Loucy (cell line): ENCODE results near the gene XXYLT1.

ENCODE experiments used
- CTCF ChIP-seq: fragments of 200-600 bp; sonication (generic); conservative IDR thresholded peaks from 2 replicates; pipeline ENCODE4 v1.5.1; 2014; ENCODE audit warnings: mild to moderate bottlenecking, antibody characterized with exemption, low read length
- EZH2phosphoT487 ChIP-seq: fragments of 200-600 bp; IDR thresholded peaks from 2 replicates; pipeline ENCODE4 v1.6.1; 2018; ENCODE audit warnings: antibody characterized with exemption, mild to moderate bottlenecking, moderate library complexity, borderline replicate concordance

GRCh38 chr3:195109098-195109657, 161.8 kb downstream of the XXYLT1 start:
- no peak for TF ChIP-seq CTCF
- TF ChIP-seq EZH2phosphoT487: no peak
